ENCODE results near the gene ATP11B.

Gene ATP11B

DNA sequence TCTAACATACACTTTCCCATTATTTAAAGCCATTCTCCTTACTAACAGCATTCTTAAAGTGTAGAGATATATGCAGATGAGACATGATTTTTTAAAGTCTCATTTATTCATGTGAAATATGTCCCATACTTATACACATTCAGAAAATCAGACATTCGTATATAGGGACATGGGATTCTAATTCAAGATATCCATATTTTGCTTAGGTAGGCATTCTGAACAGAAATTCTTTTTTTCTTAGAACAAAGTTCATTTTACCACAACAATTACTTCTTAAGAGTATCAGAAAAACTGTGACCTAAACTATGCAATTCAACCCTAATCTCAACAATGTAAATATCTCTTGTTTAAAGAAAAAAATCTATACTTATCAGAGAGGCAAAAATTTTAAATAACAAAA is 170.9 kb downstream of the ATP11B start:
- no peak for DNase-seq

DNA sequence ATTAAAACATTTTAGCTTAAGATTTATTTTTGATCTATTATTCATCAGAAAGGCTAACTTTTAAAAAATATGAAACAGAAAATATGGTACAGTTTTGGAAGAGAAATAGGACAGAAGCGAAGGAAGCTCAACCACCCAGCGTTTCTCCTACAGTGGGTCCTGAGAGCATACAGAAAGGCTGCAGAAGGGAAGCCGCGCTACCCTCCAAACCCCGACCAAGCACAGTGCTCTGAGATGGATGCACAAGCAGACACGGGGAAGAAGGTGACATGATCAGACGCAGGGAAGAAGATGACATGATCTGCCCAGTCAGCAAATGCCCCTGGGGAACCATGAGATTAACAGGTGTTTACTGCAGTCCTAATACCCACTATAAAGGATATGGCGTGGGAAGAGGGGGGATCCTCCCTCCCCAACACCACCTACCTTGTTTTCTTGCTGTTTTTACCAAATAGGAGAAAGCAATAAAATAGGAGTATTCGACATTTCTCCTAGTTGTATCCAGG is 172.6 kb downstream of the ATP11B start:
- DNase-seq = no peak

GRCh38 chr3:182967218-182968204 is 174.2 kb downstream of the ATP11B start:
- DNase-seq = no peak

- DNase-seq = no peak
Observed at GRCh38 chr3:182969277-182969676, 176.0 kb downstream of the ATP11B start.

- DNase-seq = no peak
Observed at GRCh38 chr3:182969853-182970252, 176.5 kb downstream of the ATP11B start.

DNA sequence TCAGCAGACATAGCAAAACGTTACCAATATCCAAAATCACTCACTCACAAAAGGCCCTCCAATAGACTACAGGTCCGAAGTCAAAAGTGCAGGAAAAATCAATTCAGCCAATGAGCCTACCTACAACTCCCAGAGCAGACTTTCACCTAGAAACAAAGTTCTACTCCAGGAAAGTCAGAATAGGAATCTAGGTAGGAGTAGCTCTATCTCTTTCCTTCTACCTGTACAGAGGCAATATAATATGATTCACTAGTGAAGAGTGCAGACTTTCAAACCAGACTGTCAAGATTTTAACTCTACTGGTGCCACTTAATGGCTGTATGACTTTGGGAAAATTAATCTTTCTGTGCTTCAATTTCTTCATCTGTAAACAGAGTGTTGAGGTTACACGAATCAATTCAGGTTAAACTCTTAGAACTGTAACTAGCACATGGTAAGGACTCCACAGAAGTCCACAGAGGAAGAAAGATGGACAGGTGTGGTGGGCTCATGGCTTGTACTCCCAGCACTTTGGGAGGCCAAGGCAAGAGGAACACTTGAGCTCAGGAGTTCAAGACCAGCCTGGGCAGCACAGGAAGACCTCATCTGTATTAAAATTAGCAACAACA is 177.6 kb downstream of the ATP11B start:
- no peak for DNase-seq
